ENCODE data around the gene OAS1. TPM values are rescaled to one million over a fixed set of nuclear protein-coding genes. Genes with fewer than 3 reads are reported as not detected.

OAS1 gene
- total and polyA plus RNA-seq, 2 donors (not counting 3 experiments of a cell fraction or from before 2014, with no cell fraction given): 5.7 to 6.4 TPM

DNA sequence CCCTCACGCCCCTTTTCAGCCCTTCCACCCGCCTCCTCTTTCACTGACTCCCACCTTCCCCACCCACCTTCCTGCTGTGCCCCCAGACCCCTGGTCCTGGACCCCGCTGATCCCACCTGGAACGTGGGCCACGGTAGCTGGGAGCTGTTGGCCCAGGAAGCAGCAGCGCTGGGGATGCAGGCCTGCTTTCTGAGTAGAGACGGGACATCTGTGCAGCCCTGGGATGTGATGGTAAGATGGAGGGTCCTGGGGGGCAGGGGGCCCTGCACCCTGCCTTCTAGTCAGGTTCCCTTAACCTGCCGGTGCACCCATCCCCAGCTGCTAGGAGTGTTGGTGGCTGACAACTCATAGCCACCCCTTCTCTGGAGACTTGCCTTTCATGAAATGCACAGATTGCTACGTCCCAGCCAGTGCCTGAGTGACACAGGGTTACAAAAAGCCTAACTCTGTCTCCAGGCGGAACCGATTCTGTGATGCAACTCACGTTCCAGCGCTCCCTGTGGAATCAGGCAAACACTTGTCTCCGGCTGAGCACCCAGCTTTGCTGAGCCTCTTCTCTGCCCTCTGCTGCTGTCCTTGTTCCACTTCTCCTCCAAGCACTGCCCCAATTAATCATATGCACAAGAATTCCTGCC, 56.6 kb downstream of the OAS1 start:
- Histone ChIP-seq H2AFZ (ENCODE audit: low read depth, low read length) (no peak overlapping the region), H3K9me3 (replicated peaks; ENCODE audit: control insufficient read depth, insufficient read depth, low read length) (no peaks in the 10 kb centered on the region), H4K20me1 (replicated peaks; ENCODE audit: control insufficient read depth, extremely low read depth, insufficient read depth, low read length) (no peaks in the 10 kb centered on the region), H3K79me2 (ENCODE audit: control insufficient read depth, insufficient read depth, low read length) (no peaks in the 10 kb centered on the region), H3K27me3 (ENCODE audit: control insufficient read depth in 2 of 2, insufficient read depth in 2 of 2, low read length in 2 of 2) (no peaks in the 10 kb centered on the region), H3K9ac (replicated peaks; ENCODE audit: extremely low read depth, insufficient read depth, low read length) (no peak overlapping the region), H3K4me2 (ENCODE audit: insufficient read depth, low read length) (no peak overlapping the region), H3K27ac (ENCODE audit: insufficient read depth, low read depth, low read length) (no peak overlapping the region), H3K4me1 (ENCODE audit: control insufficient read depth, extremely low read depth, insufficient read depth, low read length) (no peaks in the 10 kb centered on the region), H3K36me3 (ENCODE audit: control insufficient read depth in 2 of 2, extremely low read depth in 1 of 2, insufficient read depth in 2 of 2, low read length in 2 of 2) (no peaks in the 10 kb centered on the region), H3K4me3 (replicated peaks in 1 of 3; ENCODE audit: insufficient read depth in 1 of 3, low read depth in 1 of 3, low read length in 3 of 3) (no peak overlapping the region), H3K9me1 (replicated peaks; ENCODE audit: control insufficient read depth, extremely low read depth, insufficient read depth, low read length) (no peaks in the 10 kb centered on the region)
- FAIRE-seq: no peak
- intact Hi-C loops (cut with micrococcal nuclease): no loop called here
- CTCF ChIA-PET: interaction anchor here (1.5 kb wide), 1 partner anchor 12 kb away, joined by 7 read pairs; no protein-coding TSS in a partner anchor
- no peak for TF ChIP-seq MYC (IDR thresholded peaks at IDR 0.05; ENCODE audit: low read depth, low read length)
- no peak for TF ChIP-seq FOS (IDR thresholded peaks at IDR 0.05; ENCODE audit: borderline replicate concordance, insufficient read depth, low read length)
- TF ChIP-seq, protein P1, sequence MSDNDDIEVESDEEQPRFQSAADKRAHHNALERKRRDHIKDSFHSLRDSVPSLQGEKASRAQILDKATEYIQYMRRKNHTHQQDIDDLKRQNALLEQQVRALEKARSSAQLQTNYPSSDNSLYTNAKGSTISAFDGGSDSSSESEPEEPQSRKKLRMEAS (IDR thresholded peaks at IDR 0.05; ENCODE audit: insufficient read depth, insufficient read length): no peak
- POLR2A ChIA-PET: no interaction called here
- BruUV-seq (replicated peaks): no TSS peak
- dilution Hi-C loops (cut with MboI; ENCODE audit: extremely low pct_ligation_motif_present, low sequenced_read_pairs): no loop called here
- no peak for DNase-seq (ENCODE audit: low read depth, low spot score)

GRCh38 chr12:112964067-112964670, 57.4 kb downstream of the OAS1 start:
- intact Hi-C loops (cut with micrococcal nuclease): no loop called here
- Histone ChIP-seq H3K4me3 (replicated peaks in 1 of 3; ENCODE audit: insufficient read depth in 1 of 3, low read depth in 1 of 3, low read length in 3 of 3) (no peak overlapping the region), H3K79me2 (ENCODE audit: control insufficient read depth, insufficient read depth, low read length) (no peaks in the 10 kb centered on the region), H2AFZ (ENCODE audit: low read depth, low read length) (no peak overlapping the region), H4K20me1 (replicated peaks; ENCODE audit: control insufficient read depth, extremely low read depth, insufficient read depth, low read length) (no peaks in the 10 kb centered on the region), H3K9me3 (replicated peaks; ENCODE audit: control insufficient read depth, insufficient read depth, low read length) (no peaks in the 10 kb centered on the region), H3K36me3 (ENCODE audit: control insufficient read depth in 2 of 2, extremely low read depth in 1 of 2, insufficient read depth in 2 of 2, low read length in 2 of 2) (no peaks in the 10 kb centered on the region), H3K27ac (ENCODE audit: insufficient read depth, low read depth, low read length) (no peak overlapping the region), H3K9ac (replicated peaks; ENCODE audit: extremely low read depth, insufficient read depth, low read length) (no peak overlapping the region), H3K27me3 (ENCODE audit: control insufficient read depth in 2 of 2, insufficient read depth in 2 of 2, low read length in 2 of 2) (no peaks in the 10 kb centered on the region), H3K9me1 (replicated peaks; ENCODE audit: control insufficient read depth, extremely low read depth, insufficient read depth, low read length) (no peaks in the 10 kb centered on the region), H3K4me2 (ENCODE audit: insufficient read depth, low read length) (no peak overlapping the region), H3K4me1 (ENCODE audit: control insufficient read depth, extremely low read depth, insufficient read depth, low read length) (no peaks in the 10 kb centered on the region)
- CTCF ChIA-PET: no interaction called here
- BruUV-seq (replicated peaks): no TSS peak
- DNase-seq (ENCODE audit: low read depth, low spot score) (no peak), FAIRE-seq (no peak)
- dilution Hi-C loops (cut with MboI; ENCODE audit: extremely low pct_ligation_motif_present, low sequenced_read_pairs): no loop called here
- no peak for TF ChIP-seq MYC (IDR thresholded peaks at IDR 0.05; ENCODE audit: low read depth, low read length)
- no peak for TF ChIP-seq POLR2AphosphoS5 (IDR thresholded peaks at IDR 0.05; ENCODE audit: insufficient read depth, low read depth, low read length)
- no peak for TF ChIP-seq GATA2 (IDR thresholded peaks at IDR 0.05; ENCODE audit: insufficient read depth, insufficient read length, low read depth, low read length)
- TF ChIP-seq POLR2A (IDR thresholded peaks at IDR 0.05; ENCODE audit: low read depth, low read length): no peak
- TF ChIP-seq, protein P1 (IDR thresholded peaks at IDR 0.05; ENCODE audit: insufficient read depth, insufficient read length): no peak
- TF ChIP-seq FOS (IDR thresholded peaks at IDR 0.05; ENCODE audit: borderline replicate concordance, insufficient read depth, low read length): no peak
- TF ChIP-seq EZH2 (IDR thresholded peaks at IDR 0.05; ENCODE audit: borderline replicate concordance, low read depth, low read length, severe bottlenecking): no peak
- TF ChIP-seq CTCF (IDR thresholded peaks at IDR 0.05; ENCODE audit: extremely low read depth in 1 of 2, insufficient read depth in 1 of 2, low read depth in 1 of 2, low read length in 2 of 2): no peak
- POLR2A ChIA-PET: no interaction called here

Data from endothelial cell of umbilical vein (primary cell).